ENCODE results near the gene FAM117A. TPM values are rescaled to one million over a fixed set of nuclear protein-coding genes. Genes with fewer than 3 reads are reported as not detected.

The FAM117A gene
- total and polyA plus RNA-seq, 2 of the 8 experiments (the other 6 are each of a cell fraction or from before 2014, with no cell fraction given) = 28.4 to 45.7 TPM

DNA sequence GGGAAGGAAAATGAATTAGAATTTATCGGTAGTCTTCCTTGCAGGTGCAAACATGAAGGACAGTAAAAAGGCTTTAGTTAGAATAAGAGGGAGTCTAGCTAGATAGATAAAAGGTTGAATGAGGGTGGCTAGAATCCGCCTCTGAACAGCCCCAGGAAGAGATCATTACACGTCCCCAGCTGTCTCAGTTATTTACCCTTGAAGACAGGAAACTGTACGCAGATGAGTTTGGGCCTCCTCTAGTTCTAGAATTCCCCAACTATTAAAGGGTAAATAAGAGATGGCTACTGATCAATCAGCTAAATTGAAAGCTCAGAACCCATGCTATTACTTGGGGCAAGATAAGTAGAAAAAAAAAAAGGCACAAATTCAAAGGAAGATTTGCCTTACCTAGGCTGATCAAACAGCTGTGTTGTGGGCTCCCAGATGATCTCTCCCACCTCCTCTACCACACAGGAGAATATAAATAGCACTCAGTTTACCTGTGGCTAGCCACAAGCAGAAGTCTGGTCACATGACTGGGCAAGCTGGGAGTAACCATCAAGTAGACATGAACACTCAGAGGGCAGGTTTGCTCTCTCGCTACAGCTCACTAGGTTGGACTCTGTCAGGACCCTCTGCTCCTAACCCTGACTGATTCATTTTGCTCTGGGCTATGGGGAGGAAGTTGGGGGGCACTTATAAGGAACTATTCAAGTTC, 17.0 kb downstream of the FAM117A start (continued):
- no peak for TF ChIP-seq CBX5 (IDR thresholded peaks at IDR 0.05; ENCODE audit: low read depth, low read length)
- no peak for TF ChIP-seq FOSL1 (IDR thresholded peaks at IDR 0.05; ENCODE audit: insufficient read depth, low read depth, low read length)

All from H1 (cell line).